Muscle of leg (tissue), 11 donors: ENCODE measurements around the gene PMP22. TPM values are rescaled to one million over a fixed set of nuclear protein-coding genes. Genes with fewer than 3 reads are reported as not detected.

Source experiments
- DNase-seq: peaks from one replicate; pipeline ENCODE4 v3.0.0; 2013
- H3K27ac ChIP-seq: one replicate; pipeline ENCODE4 v1.5.1; 2013; ENCODE audit warnings: mild to moderate bottlenecking, low read length, control low read depth
- H3K27me3 ChIP-seq: one replicate; pipeline ENCODE4 v1.6.1; 2013; ENCODE audit warnings: low read length; ENCODE audit not compliant: control insufficient read depth, insufficient read depth
- H3K36me3 ChIP-seq: one replicate; pipeline ENCODE4 v1.6.1; 2013; ENCODE audit warnings: low read length; ENCODE audit not compliant: control insufficient read depth, insufficient read depth
- H3K4me1 ChIP-seq: one replicate; pipeline ENCODE4 v1.6.1; 2013; ENCODE audit warnings: low read length; ENCODE audit not compliant: control insufficient read depth, insufficient read depth
- H3K4me3 ChIP-seq: one replicate; pipeline ENCODE4 v1.5.1; 2013; ENCODE audit warnings: low read length, control low read depth
- H3K9me3 ChIP-seq: replicated peaks from 2 replicates; pipeline ENCODE4 v1.6.1; 2013; ENCODE audit warnings: low read depth, low read length; ENCODE audit not compliant: control insufficient read depth
- WGBS: methylation state at CpG from one replicate; pipeline ENCODE4 v1.1.5; 2013; ENCODE audit warnings: missing lambda C conversion rate; ENCODE audit not compliant: insufficient coverage; 5-methylcytosine and 5-hydroxymethylcytosine counted together
- polyA plus RNA-seq, 8 donors: library from polyadenylated mRNA; unstranded; fragments of 120-200 nt; gene quantifications; one replicate each; pipeline versions ENCODE4 v1.2.1 to v1.2.3, GENCODE V29; 2013; ENCODE audit warnings: inconsistent platforms in 1 of 8, low replicate concordance in 1 of 8; ENCODE audit not compliant: insufficient read length in 8 of 8, insufficient read depth in 1 of 8
- total RNA-seq: library from RNA; stranded (reverse); fragments of 120-200 nt; gene quantifications from one replicate; pipeline ENCODE4 v1.2.4, GENCODE V29; 2013

PMP22 gene
- total and polyA plus RNA-seq, 9 donors: 125 to 256 (median 211) TPM

GRCh38 chr17:15239491-15239890 lies 25.6 kb downstream of the PMP22 start:
- Histone ChIP-seq H3K27me3 (no peaks in the 10 kb centered on the region), H3K4me3 (no peak overlapping the region), H3K4me1 (peaks cover 4% of the 10 kb centered on the region), H3K9me3 (no peaks in the 10 kb centered on the region), H3K36me3 (peaks cover 53% of the 10 kb centered on the region), H3K27ac (no peak overlapping the region)
- no peak for DNase-seq
- 100% methylated on average over 1 of the region's 3 CpGs for WGBS

DNA sequence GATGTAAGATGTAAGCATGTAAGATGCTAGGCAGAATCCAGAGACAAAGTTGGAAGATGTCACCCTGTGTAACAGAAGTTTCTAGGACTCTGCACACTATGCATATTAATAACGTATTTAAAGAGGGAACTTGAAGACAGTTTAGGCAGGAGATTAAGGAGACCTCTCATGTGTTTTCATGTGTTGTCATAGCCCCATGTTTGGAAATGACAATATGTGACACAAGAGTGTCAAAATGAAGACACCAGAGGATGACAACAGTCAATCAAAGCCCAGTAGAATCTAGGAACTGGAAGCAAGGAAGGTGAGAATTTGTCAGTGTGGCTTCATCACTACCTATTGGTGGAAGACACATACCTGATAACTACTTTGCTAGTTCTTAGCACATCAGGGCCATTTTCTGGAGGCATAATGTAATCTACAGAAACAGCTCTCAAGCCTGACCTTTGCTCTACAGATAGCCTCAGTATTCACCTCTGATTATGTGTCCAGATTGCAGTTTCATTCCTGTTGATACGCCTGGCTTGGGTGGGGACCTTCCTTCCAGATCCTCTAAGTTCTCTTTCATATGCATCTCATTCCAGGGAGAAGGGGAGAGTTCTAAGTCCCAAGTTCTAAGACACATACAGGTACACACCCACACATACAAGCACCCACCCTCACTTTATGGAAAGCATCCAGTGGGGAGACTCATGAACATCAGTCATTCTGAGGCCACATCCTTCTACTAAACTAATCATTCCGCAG lies 26.3 kb downstream of the PMP22 start:
- no peak overlapping the region for H3K27ac ChIP-seq
- no CpG with 5 or more reads among the region's 3 CpGs for WGBS
- peaks cover 4% of the 10 kb centered on the region for H3K4me1 ChIP-seq

DNA sequence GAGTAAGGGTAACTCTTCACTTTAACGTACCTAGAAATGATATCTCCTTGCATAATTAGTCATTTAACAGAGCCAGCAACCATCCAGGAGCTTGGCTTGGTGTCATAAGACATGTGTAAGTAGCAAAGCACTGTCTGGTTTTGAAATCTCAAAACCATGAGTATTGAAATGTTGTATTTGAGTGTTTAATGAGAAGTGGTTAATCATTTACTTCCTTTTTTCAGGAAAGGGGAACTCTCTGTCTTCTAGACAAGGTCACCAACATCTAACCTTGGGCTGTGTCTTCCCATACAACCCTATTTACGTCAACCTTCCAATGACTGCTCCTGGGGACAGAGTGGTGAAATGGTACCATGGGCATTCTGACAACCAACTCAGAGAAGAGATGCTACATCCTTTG lies 27.1 kb downstream of the PMP22 start:
- Histone ChIP-seq H3K27ac (no peak overlapping the region), H3K9me3 (no peaks in the 10 kb centered on the region), H3K27me3 (no peaks in the 10 kb centered on the region), H3K4me3 (no peak overlapping the region), H3K4me1 (peaks cover 8% of the 10 kb centered on the region), H3K36me3 (peaks cover 64% of the 10 kb centered on the region)
- no CpG with 5 or more reads among the region's 2 CpGs for WGBS
- DNase-seq: no peak

More for the DNA sequence above, 26.3 kb downstream of the PMP22 start:
- no peaks in the 10 kb centered on the region for H3K27me3 ChIP-seq
- H3K4me3 ChIP-seq: no peak overlapping the region
- no peaks in the 10 kb centered on the region for H3K9me3 ChIP-seq
- no peak for DNase-seq
- H3K36me3 ChIP-seq: peaks cover 59% of the 10 kb centered on the region

DNA sequence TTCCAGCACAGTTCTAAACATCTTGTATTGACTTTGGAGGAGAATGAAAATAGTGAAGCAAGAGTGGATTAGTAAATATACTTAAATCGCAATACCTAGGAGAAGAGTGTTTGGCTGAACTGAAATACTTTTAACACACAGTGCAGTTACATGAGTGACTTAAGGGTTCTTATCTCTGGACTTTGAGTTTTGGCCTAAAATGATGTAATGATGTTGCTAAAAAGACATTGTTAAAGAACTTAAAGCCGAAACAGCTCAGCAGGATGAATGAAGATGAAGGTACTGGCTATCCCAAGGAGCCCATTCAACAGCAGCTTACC lies 28.1 kb downstream of the PMP22 start:
- Histone ChIP-seq H3K27ac (no peak overlapping the region), H3K9me3 (no peaks in the 10 kb centered on the region), H3K27me3 (no peaks in the 10 kb centered on the region), H3K36me3 (peaks cover 72% of the 10 kb centered on the region), H3K4me1 (peaks cover 10% of the 10 kb centered on the region), H3K4me3 (no peak overlapping the region)
- no peak for DNase-seq
- no CpG with 5 or more reads among the region's 2 CpGs for WGBS

DNA sequence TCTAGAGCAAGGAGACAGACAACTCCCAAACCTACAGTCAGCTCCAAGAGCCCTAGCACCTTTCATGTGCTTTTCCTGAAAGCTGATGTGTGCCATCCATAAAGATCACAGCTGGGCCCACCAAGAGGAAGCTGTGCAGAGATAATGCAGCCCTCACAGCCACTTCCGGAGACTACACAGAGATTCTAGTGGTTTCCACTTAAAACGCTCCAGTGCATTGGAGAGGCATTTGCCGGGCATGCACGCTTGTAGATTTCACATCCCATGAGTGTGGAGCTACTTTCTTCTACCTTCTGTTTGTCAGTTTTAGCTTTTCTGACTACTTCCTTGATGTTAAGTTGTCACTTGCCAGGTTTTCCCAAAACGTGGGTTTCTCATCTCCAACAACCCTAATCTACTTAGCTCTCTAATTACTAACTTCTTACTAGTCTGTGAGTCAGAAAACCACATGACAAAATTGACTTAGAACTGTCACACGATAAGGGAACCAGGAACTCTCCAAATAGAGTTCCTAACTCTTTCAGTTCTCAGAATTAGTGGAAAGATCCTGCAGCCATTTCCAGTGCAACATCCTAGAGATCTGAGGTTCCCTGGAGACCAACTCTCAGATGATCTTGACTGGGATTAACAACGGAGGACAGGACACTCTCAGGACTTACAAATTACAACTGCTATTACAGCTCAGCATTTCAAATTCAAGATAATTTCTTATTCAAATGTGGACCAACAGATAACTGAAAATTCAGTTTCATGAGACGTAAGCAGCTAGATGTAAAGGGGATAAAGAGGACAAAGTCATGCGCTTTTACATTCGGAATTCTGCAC lies 28.6 kb downstream of the PMP22 start:
- 67% methylated on average over 6 of the region's 10 CpGs for WGBS
- H3K27me3 ChIP-seq: no peaks in the 10 kb centered on the region
- peaks cover 10% of the 10 kb centered on the region for H3K4me1 ChIP-seq
- no peak for DNase-seq
- H3K4me3 ChIP-seq: no peak overlapping the region
- peaks cover 78% of the 10 kb centered on the region for H3K36me3 ChIP-seq
- H3K9me3 ChIP-seq: no peaks in the 10 kb centered on the region
- no peak overlapping the region for H3K27ac ChIP-seq

DNA sequence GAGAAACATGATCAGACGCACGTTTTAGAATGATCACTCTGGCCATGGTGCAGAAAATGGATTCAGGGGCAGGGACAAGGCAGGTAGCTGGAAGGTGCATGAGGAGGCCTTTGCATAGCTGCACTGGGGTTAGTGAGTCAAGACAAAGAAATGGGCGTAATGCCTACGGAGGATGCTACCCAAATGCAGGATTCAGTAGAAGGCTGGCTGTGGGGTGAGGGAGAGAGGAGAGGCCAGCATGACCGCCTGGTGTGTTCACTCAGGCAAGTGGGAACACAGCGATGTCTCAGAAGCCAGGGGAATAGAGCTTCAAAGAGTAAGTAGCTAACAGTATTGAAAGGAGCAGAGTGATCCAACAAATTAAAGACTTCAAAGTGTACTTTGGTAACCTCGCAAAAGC lies 31.2 kb downstream of the PMP22 start:
- H3K27me3 ChIP-seq: no peaks in the 10 kb centered on the region
- 89% methylated on average over 7 of the region's 7 CpGs for WGBS
- peaks cover 5% of the 10 kb centered on the region for H3K4me1 ChIP-seq
- no peak overlapping the region for H3K4me3 ChIP-seq
- H3K9me3 ChIP-seq: no peaks in the 10 kb centered on the region
- H3K36me3 ChIP-seq: peaks cover 89% of the 10 kb centered on the region
- H3K27ac ChIP-seq: no peak overlapping the region
- DNase-seq: no peak

- Histone ChIP-seq H3K4me1 (peaks cover 5% of the 10 kb centered on the region), H3K27ac (no peak overlapping the region)
These were observed 31.9 kb downstream of the PMP22 start for GRCh38 chr17:15233022-15233805.

DNA sequence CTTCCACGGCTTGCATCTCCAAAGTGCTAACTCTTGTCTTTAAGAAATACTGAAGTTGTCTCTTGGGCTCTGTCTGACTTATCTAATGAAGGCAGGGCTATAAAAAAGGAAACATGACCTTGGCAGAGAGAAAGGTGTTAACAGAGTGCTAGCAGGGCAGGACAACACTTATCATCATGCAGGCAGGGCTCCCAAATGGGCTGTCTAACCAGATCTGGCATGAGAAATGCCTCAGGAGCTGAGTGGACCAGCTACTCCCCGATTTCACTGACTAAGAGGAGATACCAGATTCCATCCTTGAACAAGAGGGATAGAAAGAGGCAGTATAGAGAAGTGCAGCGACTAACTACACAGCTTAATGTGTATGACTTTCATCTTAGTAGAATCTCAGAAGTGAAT lies 32.6 kb downstream of the PMP22 start:
- peaks cover 5% of the 10 kb centered on the region for H3K4me1 ChIP-seq
- no peaks in the 10 kb centered on the region for H3K27me3 ChIP-seq
- DNase-seq: no peak
- H3K36me3 ChIP-seq: peaks cover 75% of the 10 kb centered on the region
- no peaks in the 10 kb centered on the region for H3K9me3 ChIP-seq
- WGBS: no CpG with 5 or more reads among the region's 3 CpGs
- no peak overlapping the region for H3K4me3 ChIP-seq
- H3K27ac ChIP-seq: no peak overlapping the region

More at GRCh38 chr17:15233022-15233805, 31.9 kb downstream of the PMP22 start:
- no peaks in the 10 kb centered on the region for H3K9me3 ChIP-seq
- H3K36me3 ChIP-seq: peaks cover 81% of the 10 kb centered on the region
- no peak overlapping the region for H3K4me3 ChIP-seq
- 60% methylated on average over 1 of the region's 4 CpGs for whole genome bisulfite sequencing
- H3K27me3 ChIP-seq: no peaks in the 10 kb centered on the region
- DNase-seq: no peak

GRCh38 chr17:15231851-15232516 lies 33.1 kb downstream of the PMP22 start:
- 86% methylated on average over 11 of the region's 12 CpGs for WGBS
- H3K4me3 ChIP-seq: no peak overlapping the region
- H3K36me3 ChIP-seq: peaks cover 71% of the 10 kb centered on the region
- no peaks in the 10 kb centered on the region for H3K27me3 ChIP-seq
- peaks cover 5% of the 10 kb centered on the region for H3K4me1 ChIP-seq
- no peak for DNase-seq
- H3K27ac ChIP-seq: no peak overlapping the region
- H3K9me3 ChIP-seq: no peaks in the 10 kb centered on the region
